ENCODE measurements around the gene MSX2. TPM values are rescaled to one million over a fixed set of nuclear protein-coding genes. Genes with fewer than 3 reads are reported as not detected.

MSX2 gene
- total and polyA plus RNA-seq, 2 donors (not counting 1 experiment from before 2014, with no cell fraction given) = not detected

DNA sequence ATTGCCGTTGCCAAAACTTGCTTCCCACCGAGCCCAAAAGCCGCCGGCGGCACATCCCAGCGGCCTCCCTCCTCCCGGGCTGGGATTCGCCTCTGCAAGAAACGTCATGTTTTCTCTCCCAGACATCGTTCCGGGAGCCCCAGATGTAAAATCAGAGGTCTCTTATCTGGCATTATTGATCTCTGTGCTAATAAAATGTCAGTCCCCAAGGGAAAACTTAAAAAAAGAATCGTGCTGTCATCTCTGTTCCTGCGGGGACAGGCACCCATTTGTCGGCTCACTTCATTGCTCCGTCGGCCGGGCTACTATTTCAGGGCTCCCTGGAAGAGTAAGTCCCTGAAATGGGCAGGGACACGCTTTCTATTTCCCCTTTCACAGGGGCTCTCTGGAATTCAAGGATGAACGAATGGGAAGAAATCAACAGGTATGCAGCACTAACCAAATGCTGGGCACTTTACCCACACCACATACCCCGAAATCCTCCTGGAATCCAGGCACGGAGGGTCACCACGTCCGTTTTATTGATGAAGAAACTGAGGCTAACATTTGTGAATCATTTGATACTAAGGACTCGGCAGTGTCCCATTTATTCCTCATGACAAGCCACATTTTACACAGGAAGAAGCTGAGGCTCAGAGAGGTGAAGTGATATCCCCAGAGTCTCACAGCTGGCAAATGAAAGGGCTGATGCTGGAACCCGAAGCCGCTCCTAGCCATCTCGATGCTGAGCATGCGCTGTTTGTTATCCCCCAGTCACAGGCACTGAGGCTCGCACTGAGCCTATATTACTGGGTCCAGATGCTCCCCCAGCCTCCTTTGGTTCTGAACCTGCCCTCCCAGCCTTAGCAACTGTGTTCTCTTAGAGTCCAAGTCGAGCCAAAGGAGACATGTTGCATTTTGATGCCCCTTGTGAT lies 35.7 kb upstream of the MSX2 start:
- peaks cover 4% of the 10 kb centered on the region for H3K9me3 Mint-ChIP-seq (ENCODE audit: insufficient read depth)
- Histone ChIP-seq H3K79me2 (ENCODE audit: control insufficient read depth, insufficient read depth, low read length) (no peaks in the 10 kb centered on the region), H3K4me3 (ENCODE audit: control extremely low read depth in 1 of 5, extremely low read depth in 1 of 5, insufficient read depth in 1 of 5, low read depth in 2 of 5, low read length in 4 of 5) (no peak overlapping the region), H3K9me3 (ENCODE audit: control extremely low read depth in 1 of 3, control insufficient read depth in 2 of 3, insufficient read depth in 1 of 3, low read length in 2 of 3) (peaks cover 0 to 4% (median 3%) of the 10 kb centered on the region in 3 donors), H3K36me3 (replicated peaks in 1 of 2; ENCODE audit: control extremely low read depth in 1 of 2, control insufficient read depth in 1 of 2, extremely low read depth in 1 of 2, insufficient read depth in 2 of 2, low read length in 1 of 2) (no peaks in the 10 kb centered on the region), H4K20me1 (ENCODE audit: control insufficient read depth, insufficient read depth, low read length, poor library complexity, severe bottlenecking) (no peaks in the 10 kb centered on the region), H3K27me3 (replicated peaks in 1 of 4; ENCODE audit: control extremely low read depth in 1 of 4, control insufficient read depth in 3 of 4, insufficient read depth in 4 of 4, low read length in 3 of 4) (peaks cover 0 to 26% (median 18%) of the 10 kb centered on the region in 4 experiments), H3K27ac (ENCODE audit: low read length in 2 of 2) (no peak overlapping the region), H2AFZ (ENCODE audit: insufficient read depth, low read depth, low read length, poor library complexity, severe bottlenecking) (no peak overlapping the region), H3K9ac (ENCODE audit: low read length) (no peak overlapping the region), H3K4me2 (replicated peaks; ENCODE audit: low read depth, low read length, poor library complexity, severe bottlenecking) (no peak overlapping the region), H3K4me1 (ENCODE audit: control insufficient read depth in 2 of 2, insufficient read depth in 2 of 2, low read length in 2 of 2) (peaks cover 0 to 5% of the 10 kb centered on the region in 2 donors)
- H3K4me1 Mint-ChIP-seq = peaks cover 7% of the 10 kb centered on the region
- H3K4me3 Mint-ChIP-seq = no peak overlapping the region
- WGBS (ENCODE audit: insufficient coverage) = 11% methylated on average over 22 of the region's 30 CpGs
- intact Hi-C loops (cut with micrococcal nuclease) = no loop called here
- CTCF ChIA-PET = no interaction called here
- POLR2A ChIA-PET = no interaction called here
- peaks cover 49% of the 10 kb centered on the region for H3K27me3 Mint-ChIP-seq
- ATAC-seq (ENCODE audit: low read depth) (no peak), DNase-seq (no peak)
- TF ChIP-seq, protein P1, sequence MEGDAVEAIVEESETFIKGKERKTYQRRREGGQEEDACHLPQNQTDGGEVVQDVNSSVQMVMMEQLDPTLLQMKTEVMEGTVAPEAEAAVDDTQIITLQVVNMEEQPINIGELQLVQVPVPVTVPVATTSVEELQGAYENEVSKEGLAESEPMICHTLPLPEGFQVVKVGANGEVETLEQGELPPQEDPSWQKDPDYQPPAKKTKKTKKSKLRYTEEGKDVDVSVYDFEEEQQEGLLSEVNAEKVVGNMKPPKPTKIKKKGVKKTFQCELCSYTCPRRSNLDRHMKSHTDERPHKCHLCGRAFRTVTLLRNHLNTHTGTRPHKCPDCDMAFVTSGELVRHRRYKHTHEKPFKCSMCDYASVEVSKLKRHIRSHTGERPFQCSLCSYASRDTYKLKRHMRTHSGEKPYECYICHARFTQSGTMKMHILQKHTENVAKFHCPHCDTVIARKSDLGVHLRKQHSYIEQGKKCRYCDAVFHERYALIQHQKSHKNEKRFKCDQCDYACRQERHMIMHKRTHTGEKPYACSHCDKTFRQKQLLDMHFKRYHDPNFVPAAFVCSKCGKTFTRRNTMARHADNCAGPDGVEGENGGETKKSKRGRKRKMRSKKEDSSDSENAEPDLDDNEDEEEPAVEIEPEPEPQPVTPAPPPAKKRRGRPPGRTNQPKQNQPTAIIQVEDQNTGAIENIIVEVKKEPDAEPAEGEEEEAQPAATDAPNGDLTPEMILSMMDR (IDR thresholded peaks at IDR 0.05) = no peak
- no peak for TF ChIP-seq EZH2 (IDR thresholded peaks at IDR 0.05; ENCODE audit: borderline replicate concordance, insufficient read depth, low read depth, low read length, poor library complexity, severe bottlenecking)
- no peak overlapping the region for H3K27ac Mint-ChIP-seq

GRCh38 chr5:174690271-174690670 lies 34.1 kb upstream of the MSX2 start:
- 17% methylated on average over 8 of the region's 8 CpGs for WGBS (ENCODE audit: insufficient coverage)
- POLR2A ChIA-PET = no interaction called here
- Mint-ChIP-seq H3K27me3 (peaks cover 60% of the 10 kb centered on the region), H3K27ac (no peak overlapping the region), H3K4me3 (no peak overlapping the region), H3K4me1 (peaks cover 7% of the 10 kb centered on the region), H3K9me3 (ENCODE audit: insufficient read depth) (no peaks in the 10 kb centered on the region)
- Histone ChIP-seq H3K27me3 (replicated peaks in 1 of 4; ENCODE audit: control extremely low read depth in 1 of 4, control insufficient read depth in 3 of 4, insufficient read depth in 4 of 4, low read length in 3 of 4) (peaks cover 0 to 35% (median 20%) of the 10 kb centered on the region in 4 experiments), H3K9me3 (ENCODE audit: control extremely low read depth in 1 of 3, control insufficient read depth in 2 of 3, insufficient read depth in 1 of 3, low read length in 2 of 3) (no peaks in the 10 kb centered on the region), H3K4me1 (ENCODE audit: control insufficient read depth in 2 of 2, insufficient read depth in 2 of 2, low read length in 2 of 2) (peaks cover 0 to 5% of the 10 kb centered on the region in 2 donors), H3K9ac (ENCODE audit: low read length) (no peak overlapping the region), H3K4me2 (replicated peaks; ENCODE audit: low read depth, low read length, poor library complexity, severe bottlenecking) (no peak overlapping the region), H3K79me2 (ENCODE audit: control insufficient read depth, insufficient read depth, low read length) (no peaks in the 10 kb centered on the region), H3K27ac (ENCODE audit: low read length in 2 of 2) (no peak overlapping the region), H3K36me3 (replicated peaks in 1 of 2; ENCODE audit: control extremely low read depth in 1 of 2, control insufficient read depth in 1 of 2, extremely low read depth in 1 of 2, insufficient read depth in 2 of 2, low read length in 1 of 2) (no peaks in the 10 kb centered on the region), H4K20me1 (ENCODE audit: control insufficient read depth, insufficient read depth, low read length, poor library complexity, severe bottlenecking) (no peaks in the 10 kb centered on the region), H2AFZ (ENCODE audit: insufficient read depth, low read depth, low read length, poor library complexity, severe bottlenecking) (no peak overlapping the region), H3K4me3 (ENCODE audit: control extremely low read depth in 1 of 5, extremely low read depth in 1 of 5, insufficient read depth in 1 of 5, low read depth in 2 of 5, low read length in 4 of 5) (no peak overlapping the region)
- TF ChIP-seq, protein P1 (IDR thresholded peaks at IDR 0.05) = no peak
- TF ChIP-seq EZH2 (IDR thresholded peaks at IDR 0.05; ENCODE audit: borderline replicate concordance, insufficient read depth, low read depth, low read length, poor library complexity, severe bottlenecking) = no peak
- no peak for DNase-seq
- CTCF ChIA-PET = no interaction called here
- intact Hi-C loops (cut with micrococcal nuclease) = no loop called here
- no peak for ATAC-seq (ENCODE audit: low read depth)
